GM12801 (cell line): ENCODE measurements around the gene LGALSL.

ENCODE experiments used
- CTCF ChIP-seq: IDR thresholded peaks from one replicate; pipeline ENCODE4 v1.5.1; 2011; ENCODE audit warnings: control low read depth; ENCODE audit not compliant: insufficient read length; ENCODE audit errors: extremely low read depth

The LGALSL gene

GRCh38 chr2:64474121-64474571, 20.2 kb downstream of the LGALSL start:
- TF ChIP-seq CTCF, result no peak

- TF ChIP-seq CTCF, result no peak
Observed at GRCh38 chr2:64474636-64475035, 20.7 kb downstream of the LGALSL start.

GRCh38 chr2:64477037-64477436, 23.1 kb downstream of the LGALSL start:
- no peak for TF ChIP-seq CTCF

- TF ChIP-seq CTCF, result no peak
Observed at GRCh38 chr2:64477979-64478378, 24.0 kb downstream of the LGALSL start.

GRCh38 chr2:64478502-64479230, 24.7 kb downstream of the LGALSL start:
- TF ChIP-seq CTCF, result no peak

- TF ChIP-seq CTCF, result no peak
Observed at GRCh38 chr2:64479259-64480117, 25.5 kb downstream of the LGALSL start.

GRCh38 chr2:64481665-64482064, 27.7 kb downstream of the LGALSL start:
- TF ChIP-seq CTCF, result no peak
